HG03108 (cell line): ENCODE data around the gene CNBD2.
"Not testable (repeated sequence)": the region's sequence is repeated elsewhere in the genome, so short reads cannot be mapped to it uniquely, and the experiment has no call there.

Experiments used
- ATAC-seq: cut with Tn5 transposase; IDR thresholded peaks from one replicate; pipeline ENCODE4 v1.9.1; 2021; ENCODE audit warnings: moderate library complexity; ENCODE audit not compliant: unreplicated experiment

The CNBD2 gene

DNA sequence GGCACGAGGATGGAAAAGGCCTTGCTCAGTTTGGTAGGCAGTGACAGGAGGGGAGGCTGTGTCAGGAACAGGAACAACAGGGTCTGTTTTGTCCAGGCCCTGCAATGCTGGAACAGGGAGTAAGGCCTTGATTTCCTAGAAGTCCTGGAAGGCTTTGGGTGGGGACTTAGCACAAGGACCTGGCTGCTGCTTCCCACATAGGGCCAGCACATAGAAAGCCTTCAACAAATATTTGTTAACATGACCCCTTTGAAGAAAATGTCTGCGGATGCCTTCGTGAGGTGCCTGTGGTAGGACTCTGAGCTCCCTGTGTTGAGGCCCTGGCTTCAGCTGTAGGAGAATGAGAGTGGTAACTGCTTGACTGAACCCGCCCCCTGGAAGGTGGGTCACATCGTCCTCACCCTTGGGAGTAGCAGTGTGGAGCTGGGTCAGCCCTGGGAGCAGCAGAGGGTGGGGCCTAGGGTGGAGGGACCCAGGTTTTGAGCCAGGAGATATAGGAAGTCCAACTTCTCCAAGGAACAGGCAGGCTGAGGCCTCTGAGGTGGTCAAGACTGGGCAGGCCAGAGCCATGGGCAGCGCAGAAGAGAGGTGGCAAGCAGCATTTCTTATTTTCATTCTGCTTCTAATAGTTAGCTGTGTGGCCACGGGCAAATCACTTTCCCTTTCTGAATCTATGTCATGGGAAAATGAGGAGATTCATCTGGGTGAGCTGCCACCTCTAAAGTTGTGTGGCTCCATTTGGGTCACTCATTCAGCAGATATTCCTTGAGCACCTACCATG lies 50.0 kb downstream of the CNBD2 start:
- ATAC-seq, result no peak

DNA sequence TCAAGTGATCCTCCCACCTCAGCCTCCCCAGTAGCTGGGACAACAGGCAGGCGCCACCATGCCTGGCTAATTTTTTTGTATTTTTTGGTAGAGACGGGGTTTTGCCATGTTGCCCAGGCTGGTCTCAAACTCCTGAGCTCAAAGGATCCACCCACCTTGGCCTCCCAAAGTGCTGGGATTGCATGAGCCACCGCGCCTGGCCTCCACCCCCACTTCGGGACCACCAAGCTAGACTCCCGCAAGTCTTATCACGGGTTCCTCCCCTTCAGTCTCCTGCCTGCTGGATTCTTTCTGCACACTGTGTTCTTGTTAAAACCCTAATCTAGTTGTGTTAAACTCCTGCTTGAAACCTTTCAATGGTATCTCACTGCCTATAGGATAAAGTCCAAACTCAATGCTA lies 57.7 kb downstream of the CNBD2 start:
- not testable (repeated sequence) for ATAC-seq

- no peak for ATAC-seq
Observed at GRCh38 chr20:36028106-36028808, 59.9 kb downstream of the CNBD2 start.

DNA sequence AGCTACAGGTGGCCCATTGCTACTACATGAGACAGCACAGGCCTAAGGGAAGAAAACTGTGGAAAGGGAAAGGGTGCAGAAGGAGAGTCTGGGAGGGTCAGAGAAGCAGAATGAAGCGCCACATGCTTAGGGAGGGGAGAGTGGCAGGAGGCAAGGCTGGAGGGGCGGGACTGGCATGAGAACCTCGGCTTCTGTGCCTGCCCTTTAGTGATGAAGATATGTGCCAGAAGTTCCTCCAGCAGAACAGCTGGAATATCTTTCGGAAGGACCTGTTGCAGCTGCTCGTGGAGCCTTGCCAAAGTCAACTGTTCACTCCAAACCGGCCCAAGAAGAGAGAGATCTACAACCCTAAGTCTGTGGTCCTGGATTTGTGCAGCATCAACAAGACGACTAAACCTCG lies 61.8 kb downstream of the CNBD2 start:
- ATAC-seq, result no peak

DNA sequence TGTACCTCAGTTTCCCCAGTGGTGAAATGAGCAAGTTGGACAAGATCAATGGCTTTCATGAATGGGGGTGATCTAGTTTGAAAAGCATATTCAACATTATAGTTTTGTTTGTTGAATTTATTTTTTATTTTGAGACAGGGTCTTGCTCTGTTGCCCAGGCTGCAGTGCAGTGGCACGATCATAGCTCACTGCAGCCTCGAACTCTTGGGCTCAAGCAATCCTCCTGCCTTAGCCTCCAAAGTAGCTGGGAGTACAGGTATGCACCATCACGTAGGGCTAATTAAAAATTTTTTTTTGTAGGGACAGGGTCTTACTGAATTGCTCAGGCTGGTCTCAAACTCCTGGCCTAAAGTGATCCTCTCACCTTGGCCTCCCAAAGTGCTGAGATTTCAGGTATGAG lies 63.4 kb downstream of the CNBD2 start:
- no peak for ATAC-seq

DNA sequence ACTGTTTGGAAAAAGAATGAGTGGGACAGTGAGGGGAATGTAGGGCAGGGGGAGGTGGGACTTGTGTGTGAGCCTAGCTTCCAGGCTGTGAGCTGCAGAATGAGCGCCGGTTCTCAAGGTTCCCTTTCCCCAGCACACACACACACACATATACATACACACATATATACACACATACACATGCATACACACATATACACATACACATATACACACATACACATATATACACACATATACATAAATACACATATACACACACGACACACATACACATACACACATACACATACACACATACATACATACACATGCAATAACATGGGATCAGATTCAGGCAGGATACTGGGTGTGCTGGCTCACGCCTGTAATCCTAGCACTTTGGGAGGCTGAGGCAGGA lies 66.5 kb downstream of the CNBD2 start:
- no peak for ATAC-seq

DNA sequence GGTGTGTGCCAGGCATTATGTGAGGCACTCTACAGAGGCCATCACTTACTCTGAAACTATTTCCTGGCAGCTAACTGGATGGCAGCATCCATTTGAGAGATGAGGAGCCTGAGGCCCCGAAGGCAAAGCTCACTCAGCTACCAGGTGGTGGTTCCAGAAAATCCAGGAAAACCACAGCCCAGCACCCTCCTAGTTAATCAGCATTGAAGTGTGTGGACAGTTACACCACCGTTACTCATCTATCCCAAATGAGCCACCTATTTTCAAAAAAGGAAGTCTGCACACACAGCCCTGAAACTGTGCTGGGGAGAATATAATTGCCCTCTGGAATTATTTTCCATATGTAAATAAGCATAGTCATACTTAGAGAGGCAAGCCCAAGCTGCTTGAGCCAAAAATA lies 67.4 kb downstream of the CNBD2 start:
- ATAC-seq, result no peak

- no peak for ATAC-seq
Observed at GRCh38 chr20:36036688-36037087, 68.3 kb downstream of the CNBD2 start.

DNA sequence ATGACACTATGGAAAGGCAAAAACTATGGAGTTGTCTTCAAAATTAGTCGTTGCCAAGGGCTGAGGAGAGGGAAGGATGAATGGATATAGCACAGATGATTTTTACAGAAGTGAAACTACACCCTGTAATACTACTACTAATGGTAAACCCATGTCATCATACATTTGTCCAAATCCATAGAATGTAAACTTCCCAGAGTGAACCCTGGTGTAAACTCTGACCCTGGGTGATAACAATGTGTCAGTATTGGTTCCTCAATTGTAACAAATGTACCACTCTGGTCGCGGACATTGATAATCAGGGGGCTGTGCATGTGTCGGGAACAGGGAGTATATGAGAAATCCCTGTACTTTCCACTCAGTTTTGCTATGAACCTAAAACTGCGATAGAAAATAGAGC lies 72.2 kb downstream of the CNBD2 start:
- ATAC-seq, result no peak

DNA sequence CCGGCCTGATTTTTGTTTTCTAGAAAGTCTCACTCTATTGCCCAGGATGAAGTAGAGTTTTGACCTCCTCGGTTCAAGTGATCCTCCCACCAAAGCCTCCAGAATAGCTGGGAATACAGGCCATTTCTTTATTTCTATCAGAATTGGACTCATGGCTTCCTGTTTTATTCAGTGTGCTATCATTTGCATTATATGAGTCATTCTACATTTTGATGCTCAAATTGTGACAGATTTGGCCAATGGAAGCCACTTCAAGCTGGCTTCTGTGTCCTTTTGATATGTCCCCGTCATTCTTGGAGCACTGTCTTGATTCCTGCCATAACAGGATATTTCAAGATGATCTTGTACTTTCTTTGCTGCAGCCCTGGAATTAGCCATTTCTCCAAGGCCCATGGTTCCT lies 75.1 kb downstream of the CNBD2 start:
- no peak for ATAC-seq

GRCh38 chr20:36043892-36044515 lies 75.6 kb downstream of the CNBD2 start:
- ATAC-seq, result no peak

DNA sequence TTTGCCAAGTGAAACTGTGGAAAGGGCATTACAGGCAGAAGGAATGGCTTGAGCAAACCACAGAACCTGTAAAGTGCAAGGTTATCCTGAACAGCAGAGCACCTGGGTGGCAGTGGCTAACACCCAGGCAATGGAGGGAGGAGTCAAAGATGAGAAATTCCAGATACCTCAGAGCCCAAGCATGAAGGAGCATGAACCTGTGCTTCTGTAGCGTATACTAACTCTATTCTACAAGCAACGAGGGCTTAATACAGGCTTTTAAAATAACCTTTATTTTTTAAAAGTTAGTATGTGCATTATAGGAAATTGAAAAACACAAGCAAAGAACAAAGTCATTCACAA lies 77.0 kb downstream of the CNBD2 start:
- no peak for ATAC-seq

DNA sequence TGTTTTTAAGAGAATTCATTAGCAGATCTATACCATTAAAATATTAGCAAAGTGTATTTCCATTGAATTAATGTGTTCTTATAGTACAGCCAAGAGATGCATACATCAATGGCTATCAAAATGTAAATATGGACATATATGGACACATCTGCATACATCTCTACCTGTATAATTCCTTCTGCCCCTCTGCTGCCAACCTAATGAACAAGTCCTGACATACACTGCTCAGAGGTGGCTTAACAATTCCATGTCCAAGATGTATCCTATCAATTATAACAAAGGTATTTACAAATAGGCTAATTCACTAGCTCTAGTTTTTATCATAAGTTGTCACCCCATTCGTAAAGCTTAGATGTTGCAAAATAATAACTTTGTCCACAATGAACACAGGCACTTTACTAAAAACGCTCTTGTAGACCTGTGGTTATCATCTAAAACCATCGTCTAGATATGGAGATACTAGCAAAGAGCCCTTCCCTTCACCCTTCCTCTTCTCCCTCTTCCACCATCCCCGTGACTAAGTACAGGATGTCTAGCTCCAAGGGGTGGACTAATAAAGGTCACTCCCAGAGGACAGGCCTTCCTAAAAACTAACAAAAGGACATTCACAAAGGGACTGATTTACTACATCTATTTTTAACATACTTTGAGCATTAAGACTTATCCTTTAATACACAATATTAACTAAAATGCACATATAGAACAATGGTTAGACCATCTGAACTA lies 77.8 kb downstream of the CNBD2 start:
- not testable (repeated sequence) for ATAC-seq

DNA sequence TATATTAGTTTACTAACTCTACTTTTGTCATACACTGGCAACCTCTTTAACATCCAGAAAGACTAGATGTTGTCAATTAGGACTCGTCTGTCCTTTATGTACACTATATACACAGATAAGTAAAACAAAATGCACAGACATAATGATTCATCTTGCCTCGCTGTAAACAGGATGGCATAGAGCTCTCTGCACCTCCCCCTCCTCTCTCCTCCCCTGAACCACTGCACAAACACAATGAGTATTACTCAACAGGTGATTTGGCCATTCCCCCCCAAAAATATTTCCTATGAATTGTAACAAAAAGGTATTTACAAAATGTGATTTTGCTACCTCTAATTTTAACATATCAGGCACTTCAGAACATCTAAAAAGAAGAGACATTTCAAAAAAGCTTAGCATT lies 81.0 kb downstream of the CNBD2 start:
- ATAC-seq, result not testable (repeated sequence)

GRCh38 chr20:36050436-36051317 lies 82.3 kb downstream of the CNBD2 start:
- ATAC-seq, result peak; percentile 85

DNA sequence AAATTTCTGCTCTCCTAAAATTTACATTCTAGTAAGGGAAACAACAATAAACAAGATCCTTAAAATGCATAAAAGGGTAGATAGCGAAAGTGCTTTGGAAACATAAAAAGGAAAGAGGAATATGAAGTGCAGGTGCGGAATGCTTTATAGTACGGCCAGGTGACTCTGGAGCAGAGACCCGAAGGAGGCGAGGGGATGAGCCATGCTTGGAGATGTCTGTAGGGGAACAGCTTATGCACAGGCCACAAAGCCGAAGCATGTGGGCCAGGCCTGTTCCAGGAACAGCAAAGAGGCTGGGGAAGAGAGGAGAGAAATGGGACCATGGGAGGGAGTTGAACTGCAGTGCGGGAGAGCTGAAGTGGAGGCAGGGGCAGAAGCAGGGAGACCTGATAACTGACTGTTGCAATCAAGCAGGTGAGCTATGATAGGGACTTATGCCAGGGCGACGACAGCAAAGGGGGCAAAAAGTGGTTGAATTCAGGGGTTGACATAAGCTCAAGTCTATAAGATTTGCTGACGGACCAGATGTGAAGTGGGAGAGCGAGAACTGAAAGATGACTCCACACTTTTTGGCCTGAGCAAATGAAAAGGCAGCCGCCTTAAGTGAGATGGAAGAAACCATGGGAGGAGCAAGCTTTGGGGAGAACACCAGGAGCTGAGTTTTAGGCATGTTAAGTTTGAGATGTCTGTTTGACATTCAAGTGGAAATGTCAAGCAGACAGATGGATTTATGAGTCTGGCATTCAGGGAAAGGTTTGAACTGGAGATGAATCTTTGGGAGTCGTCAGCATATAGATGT lies 83.1 kb downstream of the CNBD2 start:
- ATAC-seq, result no peak

GRCh38 chr20:36052117-36052513 lies 83.7 kb downstream of the CNBD2 start:
- no peak for ATAC-seq

DNA sequence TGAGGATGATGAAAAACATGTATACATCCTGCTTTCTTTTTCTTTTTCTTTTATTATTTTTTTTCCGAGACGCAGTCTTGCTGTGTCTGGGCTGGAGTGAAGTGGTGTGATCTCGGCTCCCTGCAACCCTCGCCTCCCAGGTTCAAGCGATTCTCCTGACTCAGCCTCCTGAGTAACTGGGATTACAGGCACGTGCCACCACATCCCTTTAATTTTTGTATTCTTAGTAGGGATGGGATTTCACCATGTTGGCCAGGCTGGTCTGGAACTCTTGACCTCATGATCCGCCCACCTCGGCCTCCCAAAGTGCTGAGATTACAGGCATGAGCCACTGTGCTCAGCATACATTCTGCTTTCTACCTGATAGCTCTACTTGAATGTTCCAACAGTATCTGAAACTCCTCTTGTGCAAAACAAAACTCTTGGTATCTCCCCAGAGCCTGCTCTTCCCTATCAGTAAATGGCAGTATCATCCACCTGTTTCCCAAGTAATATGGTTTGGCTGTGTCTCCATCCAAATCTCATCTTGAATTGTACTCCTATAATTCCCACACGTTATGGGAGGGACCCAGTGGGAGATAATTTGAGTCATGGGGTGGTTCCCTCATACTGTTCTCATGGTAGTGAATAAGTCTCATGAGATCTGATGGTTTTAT lies 85.6 kb downstream of the CNBD2 start:
- ATAC-seq, result not testable (repeated sequence)

GRCh38 chr20:36055145-36055544 lies 86.8 kb downstream of the CNBD2 start:
- no peak for ATAC-seq
